NT2/D1 (cell line): ENCODE data around the gene DSCAM.

Experiments used
- SUZ12 ChIP-seq: IDR thresholded peaks from 2 replicates; pipeline ENCODE4 v1.6.1; 2011; ENCODE audit not compliant: insufficient read length, insufficient read depth; ENCODE audit errors: extremely low read depth
- YY1 ChIP-seq: IDR thresholded peaks from 2 replicates; pipeline ENCODE4 v1.6.1; 2011; ENCODE audit not compliant: insufficient read length, insufficient read depth

DNA sequence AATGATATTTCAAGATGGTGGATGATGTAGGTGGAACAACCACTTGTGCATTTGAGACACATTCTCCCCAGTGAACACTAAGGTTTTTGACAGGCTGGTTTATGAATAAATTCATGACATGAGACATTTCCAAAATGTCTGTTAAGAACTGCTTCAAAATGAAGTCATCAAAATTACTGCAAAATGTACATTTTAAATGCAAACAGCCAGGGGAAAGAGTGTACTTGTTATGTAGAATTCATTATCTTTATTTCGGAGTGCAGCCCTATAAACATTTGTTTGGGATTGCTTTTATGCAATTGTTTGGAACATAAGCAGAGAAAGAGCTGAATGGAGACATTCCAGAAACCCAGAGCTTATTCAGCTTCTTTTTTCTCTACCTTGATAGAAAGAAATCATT, 49.5 kb downstream of the DSCAM start:
- TF ChIP-seq SUZ12 (no peak), YY1 (no peak)
